GM12891 (cell line): ENCODE data around the gene HSPB6.

ENCODE experiments used
- DNase-seq: peaks from one replicate; pipeline ENCODE4 v3.0.0; 2011; ENCODE audit warnings: low spot score; ENCODE audit not compliant: insufficient read length
- FAIRE-seq: peaks from 2 replicates; lab custom pipeline; 2011; peaks lifted over from hg19 to GRCh38; lab: Jason Lieb, UNC
- PAX5 ChIP-seq: IDR thresholded peaks from 2 replicates; pipeline ENCODE4 v1.6.1; 2011; ENCODE audit warnings: low read length, moderate library complexity, mild to moderate bottlenecking; ENCODE audit not compliant: insufficient read depth, severe bottlenecking
- POLR2A ChIP-seq: IDR thresholded peaks from 2 replicates; pipeline ENCODE4 v1.6.1; 2011; ENCODE audit warnings: low read depth, low read length, control low read depth
- POLR2AphosphoS5 ChIP-seq: IDR thresholded peaks from 2 replicates; pipeline ENCODE4 v1.6.1; 2011; ENCODE audit warnings: low read depth, low read length, control low read depth
- POU2F2 ChIP-seq: IDR thresholded peaks from 2 replicates; pipeline ENCODE4 v1.6.1; 2011; ENCODE audit warnings: low read depth, mild to moderate bottlenecking, control low read depth, low read length, moderate library complexity
- SPI1 ChIP-seq: IDR thresholded peaks from 2 replicates; pipeline ENCODE4 v1.6.1; 2011; ENCODE audit warnings: low read depth, low read length, control low read depth
- TAF1 ChIP-seq: IDR thresholded peaks from 2 replicates; pipeline ENCODE4 v1.6.1; 2011; ENCODE audit warnings: low read depth, low read length, control low read depth

Gene HSPB6

GRCh38 chr19:35767288-35768081, 10.7 kb upstream of the HSPB6 start:
- DNase-seq (no peak), FAIRE-seq (no peak)
- no peak for TF ChIP-seq POU2F2
- TF ChIP-seq PAX5 = no peak
- no peak for TF ChIP-seq POLR2A
- no peak for TF ChIP-seq POLR2AphosphoS5
- no peak for TF ChIP-seq TAF1
- TF ChIP-seq SPI1 = no peak

- TF ChIP-seq POLR2AphosphoS5 (no peak), SPI1 (no peak), TAF1 (no peak), POU2F2 (no peak), PAX5 (no peak), POLR2A (0 out of 2 replicates have a peak, but pooled peaks have one; percentile 24)
- DNase-seq = no peak
- FAIRE-seq = no peak
Observed at GRCh38 chr19:35766571-35767104, 9.8 kb upstream of the HSPB6 start.

DNA sequence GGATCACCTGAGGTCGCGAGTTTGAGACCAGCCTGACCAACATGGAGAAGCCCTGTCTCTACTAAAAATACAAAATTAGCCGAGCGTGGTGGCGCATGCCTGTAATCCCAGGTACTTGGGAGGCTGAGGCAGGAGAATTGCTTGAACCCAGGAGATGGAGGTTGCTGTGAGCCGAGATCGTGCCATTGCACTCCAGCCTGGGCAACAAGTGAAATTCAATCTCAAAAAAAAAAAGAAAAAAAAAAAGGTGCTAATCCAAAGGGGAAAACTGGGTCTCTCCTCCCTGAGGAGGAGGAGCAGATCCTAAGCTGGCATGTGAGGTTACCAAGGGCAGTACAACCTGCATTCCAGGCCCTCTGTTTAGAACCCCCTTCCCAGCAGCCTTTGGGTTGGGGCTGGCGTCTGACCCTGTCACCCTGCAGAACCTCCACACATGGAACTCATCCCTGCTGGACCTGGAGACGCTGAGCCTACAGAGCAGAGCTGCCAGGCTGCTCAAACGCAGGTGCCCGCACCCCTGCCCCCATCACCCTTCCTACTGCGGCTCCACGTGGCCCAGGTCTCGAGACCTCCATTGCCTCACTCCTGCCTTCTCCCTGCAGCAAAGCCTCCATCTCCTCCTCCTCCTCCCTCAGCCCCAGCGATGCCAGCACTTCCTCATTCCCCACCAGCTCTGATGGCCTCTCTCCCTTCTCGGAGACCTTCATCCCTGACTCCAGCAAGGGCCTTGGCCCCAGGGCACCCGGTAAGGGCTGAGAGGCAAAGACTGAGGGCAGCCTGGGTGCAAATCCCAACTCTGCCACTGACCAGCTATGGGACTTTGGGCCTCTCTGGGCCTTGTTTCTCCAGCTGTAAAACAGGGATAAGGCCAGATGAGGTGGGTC, 7.8 kb upstream of the HSPB6 start:
- DNase-seq (no peak), FAIRE-seq (no peak)
- no peak for TF ChIP-seq POLR2AphosphoS5
- TF ChIP-seq POU2F2 = no peak
- no peak for TF ChIP-seq POLR2A
- no peak for TF ChIP-seq TAF1
- no peak for TF ChIP-seq SPI1
- TF ChIP-seq PAX5 = no peak

GRCh38 chr19:35760711-35761349, 4.0 kb upstream of the HSPB6 start:
- TF ChIP-seq PAX5 (no peak), POLR2AphosphoS5 (no peak), POLR2A (no peak), POU2F2 (no peak), TAF1 (no peak)
- DNase-seq (no peak), FAIRE-seq (no peak)

DNA sequence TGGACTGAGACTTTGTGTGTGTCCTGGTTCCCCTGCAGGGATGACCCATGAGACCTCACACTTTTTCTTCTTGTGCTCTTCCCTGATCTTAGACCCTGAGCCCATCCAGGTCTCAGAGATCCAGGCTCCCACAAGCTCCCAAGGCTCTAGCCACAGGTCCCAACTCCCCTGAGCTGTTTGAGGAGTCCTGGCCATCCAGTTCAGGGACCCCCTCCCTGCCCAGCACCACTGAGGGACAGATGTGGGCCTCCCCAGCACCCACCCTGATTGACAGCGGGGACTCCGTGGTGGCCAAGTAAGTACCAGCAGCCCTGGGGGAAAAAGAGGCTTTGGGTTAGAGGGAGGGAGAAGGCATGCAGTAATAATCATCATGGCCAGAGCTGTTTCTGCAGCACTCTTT, 2.9 kb upstream of the HSPB6 start:
- DNase-seq (no peak), FAIRE-seq (no peak)
- TF ChIP-seq PAX5 (no peak), SPI1 (no peak), POLR2AphosphoS5 (no peak), TAF1 (no peak), POU2F2 (no peak), POLR2A (no peak)

DNA sequence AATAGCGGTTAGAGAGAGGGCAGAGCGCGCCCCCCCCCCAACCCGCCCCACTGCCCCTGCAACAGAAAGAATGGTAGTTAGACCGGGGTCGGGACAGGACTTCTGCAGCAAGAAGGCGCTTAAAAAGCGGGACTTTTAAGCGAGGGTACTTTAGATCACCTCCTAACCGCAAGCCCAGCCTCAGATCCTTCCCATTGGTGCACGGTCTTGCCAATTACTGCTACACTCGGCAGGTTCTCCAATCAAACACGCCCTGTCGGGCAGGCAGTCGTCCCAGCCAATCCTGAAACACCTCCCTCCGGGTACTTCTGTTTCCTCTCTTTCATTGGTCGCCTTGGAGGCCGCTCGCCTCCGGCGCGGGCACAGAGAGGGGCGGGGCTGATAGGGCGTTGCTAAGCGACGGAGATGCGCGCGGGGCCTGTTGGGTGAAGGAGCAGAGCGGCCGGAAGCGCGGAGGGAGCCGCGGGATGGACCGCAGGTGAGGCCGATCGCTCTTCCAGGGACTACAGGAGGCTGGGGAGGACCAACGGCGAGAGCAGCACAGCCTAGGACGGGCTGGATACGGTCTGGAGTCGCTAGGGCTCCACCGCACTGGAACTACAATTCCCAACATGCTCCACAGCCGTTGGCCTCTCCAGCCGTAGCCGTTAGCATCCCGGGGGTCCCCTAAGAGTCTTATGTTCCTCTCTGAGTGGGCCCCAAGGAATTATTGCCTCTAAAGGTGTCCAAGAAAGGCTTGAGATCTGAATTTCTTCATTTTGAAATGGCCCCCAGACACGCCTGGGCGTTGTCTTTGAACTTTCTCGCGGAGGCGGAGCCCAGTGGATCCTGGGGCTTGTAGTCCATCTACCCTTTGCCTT, 1.1 kb upstream of the HSPB6 start, which contains the start of gene PROSER3:
PROSER3 (plus strand) TSS at position 428 of the 860 bp plus-strand sequence; CDS start at position 468, 40 bp downstream.
- peak; percentile 86 for TF ChIP-seq POLR2AphosphoS5
- TF ChIP-seq POU2F2 = peak; percentile 53; the same call in 1 of the 2 replicates
- TF ChIP-seq PAX5 = peak; percentile 3
- TF ChIP-seq SPI1 = no peak
- TF ChIP-seq POLR2A = peak; percentile 88
- TF ChIP-seq TAF1 = peak; percentile 80
- DNase-seq (peak; percentile 96), FAIRE-seq (peak; percentile 97)

DNA sequence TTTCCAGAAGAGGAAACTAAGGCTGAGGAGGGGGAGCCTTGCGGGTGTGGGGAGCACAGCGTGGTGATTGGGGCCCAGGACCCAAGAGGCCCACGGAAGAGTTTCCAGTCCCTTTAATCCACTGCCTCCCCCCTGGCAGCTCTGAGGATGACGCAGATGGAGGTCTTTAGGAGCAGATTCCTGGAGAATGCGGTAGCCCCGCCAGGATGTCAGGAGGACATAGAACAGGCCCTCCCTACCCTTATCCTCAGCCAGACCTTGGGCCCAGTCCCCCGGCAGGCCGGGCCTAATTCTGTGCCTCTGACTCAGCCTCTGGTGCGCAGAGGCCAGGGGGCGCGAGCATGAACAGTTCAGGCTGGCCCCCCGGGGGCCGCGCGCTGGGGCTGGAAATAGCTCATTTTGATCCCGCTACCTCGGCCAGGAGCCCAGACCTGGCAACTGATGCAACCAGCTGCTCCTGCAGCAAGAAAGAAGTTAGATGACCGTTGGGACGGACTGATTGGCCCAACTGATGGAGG, 461 bp upstream of the HSPB6 start:
- FAIRE-seq (no peak), DNase-seq (no peak)
- no peak for TF ChIP-seq TAF1
- TF ChIP-seq PAX5 = no peak
- no peak for TF ChIP-seq POLR2AphosphoS5
- no peak for TF ChIP-seq POLR2A
- no peak for TF ChIP-seq POU2F2
- no peak for TF ChIP-seq SPI1

DNA sequence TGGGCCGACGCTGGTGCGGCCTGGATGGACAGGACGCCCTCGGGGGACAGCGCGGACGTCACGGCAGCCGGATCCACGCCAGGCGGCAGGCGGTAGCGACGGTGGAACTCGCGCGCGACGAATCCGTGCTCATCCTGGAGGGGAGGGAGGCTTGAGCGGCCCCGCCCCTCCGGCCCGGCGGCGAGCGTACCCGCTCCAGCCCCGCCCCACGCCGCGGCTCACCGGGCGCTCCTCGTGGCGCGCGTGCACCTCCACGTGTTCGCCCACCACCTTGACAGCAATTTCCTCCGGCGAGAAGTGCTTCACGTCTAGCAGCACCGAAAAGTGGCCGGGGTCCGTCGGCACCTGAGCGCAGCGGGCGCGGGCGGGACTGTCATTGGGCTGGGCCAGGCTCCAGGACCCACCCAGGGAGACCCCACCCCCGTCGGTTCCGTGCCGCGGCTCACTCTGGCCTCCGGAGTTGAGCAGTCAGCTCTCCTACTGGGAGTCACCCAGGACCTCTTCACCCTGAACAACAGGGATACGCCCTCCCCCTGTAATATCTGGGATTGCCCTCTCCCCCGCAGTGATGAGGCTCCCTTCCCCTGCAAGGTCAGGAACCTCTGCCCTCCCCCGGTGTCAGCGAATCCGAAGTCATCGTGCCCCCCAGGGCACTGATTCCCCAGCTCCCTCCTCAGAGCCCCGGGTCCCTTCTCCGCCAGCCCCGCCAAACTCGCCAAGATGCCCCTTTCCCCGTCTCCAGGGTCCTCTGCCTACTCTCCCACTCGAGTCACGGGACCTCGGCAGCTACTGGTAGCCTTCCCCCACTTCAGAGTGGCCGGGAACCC, 1.1 kb downstream of the HSPB6 start:
- DNase-seq (no peak), FAIRE-seq (no peak)
- TF ChIP-seq POLR2AphosphoS5 (no peak), SPI1 (no peak)
